DOHH2 (cell line): Measurements from ENCODE around the gene IST1.

Experiments used
- CTCF ChIP-seq: fragments of 200-600 bp; sonication (generic); IDR thresholded peaks from one replicate; pipeline ENCODE4 v1.5.1; 2014; ENCODE audit warnings: antibody characterized with exemption, mild to moderate bottlenecking, low read depth, low read length; ENCODE audit not compliant: poor library complexity, severe bottlenecking
- EZH2phosphoT487 ChIP-seq: fragments of 200-600 bp; sonication (generic); IDR thresholded peaks from 2 replicates; pipeline ENCODE4 v1.6.1; 2017; ENCODE audit warnings: borderline replicate concordance, mild to moderate bottlenecking, antibody characterized with exemption, low read length, moderate library complexity, mixed read lengths

GRCh38 chr16:71902656-71903365, 7.5 kb downstream of the IST1 start:
- TF ChIP-seq CTCF (no peak), EZH2phosphoT487 (no peak)
